H1 (cell line): ENCODE results near the gene ETV7. TPM values are rescaled to one million over a fixed set of nuclear protein-coding genes. Genes with fewer than 3 reads are reported as not detected.

Experiments used
- CTCF ChIA-PET: fragments of 300-600 bp; sonication (Branson Sonifier 250); formaldehyde crosslinking; loops from one replicate; lab custom pipeline; 2021; ENCODE audit not compliant: partially characterized antibody; lab: Charles Lee
- POLR2A ChIA-PET: fragments of 300-600 bp; sonication (Branson Sonifier 250); formaldehyde crosslinking; loops from one replicate; lab custom pipeline; 2021; ENCODE audit warnings: inconsistent platforms; ENCODE audit not compliant: partially characterized antibody; lab: Charles Lee
- DNase-seq, 2 experiments: peaks; one replicate each; pipeline versions ENCODE4 v3.0.0 to v3.0.0-alpha.2; 2010 to 2022; ENCODE audit warnings: low spot score in 2 of 2, low read depth in 1 of 2, mixed read lengths in 1 of 2
- FAIRE-seq: peaks from 2 replicates; lab custom pipeline; 2011; peaks lifted over from hg19 to GRCh38; lab: Jason Lieb, UNC
- H2AFZ ChIP-seq: 2 replicates; pipeline ENCODE4 v1.8.1; 2012; ENCODE audit warnings: low read length, inconsistent platforms
- H2AK5ac ChIP-seq: 2 replicates; pipeline ENCODE4 v1.6.1; 2013; ENCODE audit warnings: low read depth, low read length
- H2BK120ac ChIP-seq: replicated peaks from 2 replicates; pipeline ENCODE3; 2013; ENCODE audit warnings: low read depth, low read length, inconsistent platforms
- H2BK12ac ChIP-seq: 2 replicates; pipeline ENCODE4 v1.6.1; 2013; ENCODE audit warnings: low read depth, low read length
- H2BK15ac ChIP-seq: 2 replicates; pipeline ENCODE4 v1.6.1; 2013; ENCODE audit warnings: low read length
- H2BK20ac ChIP-seq: 2 replicates; pipeline ENCODE4 v1.6.1; 2013; ENCODE audit warnings: low read length
- H2BK5ac ChIP-seq: 2 replicates; pipeline ENCODE4 v1.6.1; 2013; ENCODE audit warnings: low read depth, low read length
- H3K14ac ChIP-seq: 2 replicates; pipeline ENCODE4 v1.6.1; 2013; ENCODE audit warnings: inconsistent platforms; ENCODE audit not compliant: insufficient read length
- H3K18ac ChIP-seq: 2 replicates; pipeline ENCODE4 v1.6.1; 2013; ENCODE audit warnings: low read length; ENCODE audit errors: extremely low read depth
- H3K23ac ChIP-seq: 2 replicates; pipeline ENCODE4 v1.6.1; 2013; ENCODE audit warnings: inconsistent platforms; ENCODE audit not compliant: insufficient read length
- H3K23me2 ChIP-seq: 2 replicates; pipeline ENCODE4 v1.6.1; 2013; ENCODE audit warnings: low read depth, low read length
- H3K27ac ChIP-seq: 2 replicates; pipeline ENCODE4 v1.6.1; 2011; ENCODE audit warnings: low read depth, low read length, inconsistent platforms
- H3K27me3 ChIP-seq, 4 experiments: replicated peaks in 1 of 4; 1 replicate in 1 of 4; 2 replicates in 3 of 4; pipeline versions ENCODE4 v1.6.1 to v1.8.1; 2011 to 2013; ENCODE audit warnings: low read length in 3 of 4, mild to moderate bottlenecking in 3 of 4, inconsistent platforms in 2 of 4, mixed read lengths in 2 of 4, moderate library complexity in 1 of 4; ENCODE audit not compliant: control insufficient read depth in 3 of 4, insufficient read depth in 3 of 4; ENCODE audit errors: extremely low read depth in 1 of 4
- H3K36me3 ChIP-seq, 4 experiments: 2 replicates each; pipeline versions ENCODE4 v1.6.1 to v1.8.1; 2011 to 2013; ENCODE audit warnings: mild to moderate bottlenecking in 4 of 4, low read length in 3 of 4, moderate library complexity in 2 of 4, control low read depth in 1 of 4, inconsistent platforms in 1 of 4; ENCODE audit not compliant: insufficient read depth in 4 of 4, control insufficient read depth in 2 of 4
- H3K4ac ChIP-seq: replicated peaks from 2 replicates; pipeline ENCODE3; 2013; ENCODE audit warnings: low read length, low read depth, mixed read lengths, inconsistent platforms; ENCODE audit not compliant: insufficient read length
- H3K4me1 ChIP-seq, 4 experiments: replicated peaks in 1 of 4; 1 replicate in 1 of 4; 2 replicates in 3 of 4; pipeline versions ENCODE4 v1.6.1 to v1.8.1; 2011 to 2013; ENCODE audit warnings: low read length in 3 of 4, inconsistent platforms in 2 of 4, mixed read lengths in 1 of 4; ENCODE audit not compliant: insufficient read depth in 4 of 4, control insufficient read depth in 3 of 4
- H3K4me2 ChIP-seq, 2 experiments: 2 replicates each; pipeline versions ENCODE4 v1.6.1 to v1.8.1; 2011 to 2013; ENCODE audit warnings: low read depth in 2 of 2, low read length in 2 of 2, control low read depth in 1 of 2, inconsistent platforms in 1 of 2, mild to moderate bottlenecking in 1 of 2; ENCODE audit not compliant: insufficient read depth in 1 of 2
- H3K4me3 ChIP-seq, 4 experiments: fragments of 200-600, 300-600 bp in 1 of 4; sonication (generic), shearing (Covaris generic), sonication (Bioruptor Twin) in 1 of 4; 2 replicates each; pipeline versions ENCODE4 v1.5.1 to v1.8.1; 2011 to 2016; ENCODE audit warnings: low read length in 4 of 4, low read depth in 3 of 4, control low read depth in 2 of 4, inconsistent platforms in 2 of 4, mild to moderate bottlenecking in 2 of 4, mixed read lengths in 1 of 4, moderate library complexity in 1 of 4; ENCODE audit not compliant: insufficient read depth in 2 of 4; ENCODE audit errors: extremely low read depth in 1 of 4
- H3K56ac ChIP-seq: replicated peaks from 2 replicates; pipeline ENCODE3; 2013; ENCODE audit warnings: low read depth, mild to moderate bottlenecking, mixed read lengths, low read length, inconsistent platforms; ENCODE audit not compliant: insufficient read length
- H3K79me1 ChIP-seq: 2 replicates; pipeline ENCODE4 v1.6.1; 2013; ENCODE audit warnings: low read depth, low read length, control low read depth
- H3K79me2 ChIP-seq, 2 experiments: 2 replicates each; pipeline versions ENCODE4 v1.6.1 to v1.8.1; 2012 to 2013; ENCODE audit warnings: low read length in 2 of 2, mild to moderate bottlenecking in 2 of 2, inconsistent platforms in 1 of 2; ENCODE audit not compliant: insufficient read depth in 2 of 2, control insufficient read depth in 1 of 2
- H3K9ac ChIP-seq, 4 experiments: replicated peaks in 1 of 4; 1 replicate in 1 of 4; 2 replicates in 3 of 4; pipeline versions ENCODE4 v1.6.1 to v1.8.1; 2011 to 2013; ENCODE audit warnings: low read depth in 3 of 4, low read length in 3 of 4, control low read depth in 2 of 4, mild to moderate bottlenecking in 2 of 4, moderate library complexity in 2 of 4, inconsistent platforms in 1 of 4; ENCODE audit errors: extremely low read depth in 1 of 4
- H3K9me3 ChIP-seq, 2 experiments: 2 replicates each; pipeline versions ENCODE4 v1.6.1 to v1.8.1; 2012 to 2013; ENCODE audit warnings: mild to moderate bottlenecking in 2 of 2, moderate library complexity in 2 of 2, control low read depth in 1 of 2, inconsistent platforms in 1 of 2, low read depth in 1 of 2, low read length in 1 of 2, mixed read lengths in 1 of 2; ENCODE audit not compliant: insufficient read depth in 2 of 2
- H4K20me1 ChIP-seq, 2 experiments: replicated peaks in 1 of 2; 2 replicates each; pipeline versions ENCODE3 to v1.8.1; 2011 to 2013; ENCODE audit warnings: inconsistent platforms in 2 of 2, low read length in 2 of 2, mild to moderate bottlenecking in 1 of 2; ENCODE audit not compliant: insufficient read depth in 2 of 2, control insufficient read depth in 1 of 2
- H4K5ac ChIP-seq: 2 replicates; pipeline ENCODE4 v1.6.1; 2013; ENCODE audit warnings: low read length, low read depth, mixed read lengths, inconsistent platforms; ENCODE audit not compliant: insufficient read length
- H4K8ac ChIP-seq: 2 replicates; pipeline ENCODE4 v1.8.0; 2013; ENCODE audit warnings: mild to moderate bottlenecking, moderate library complexity, low read length, inconsistent platforms; ENCODE audit not compliant: insufficient read depth; ENCODE audit errors: extremely low read depth
- H4K91ac ChIP-seq: replicated peaks from 2 replicates; pipeline ENCODE3; 2013; ENCODE audit warnings: low read length, mixed read lengths, inconsistent platforms; ENCODE audit not compliant: insufficient read length
- ASH2L ChIP-seq: fragments of 200-600, 300-600 bp; sonication (generic); IDR thresholded peaks from one replicate; pipeline ENCODE4 v1.7.1; 2017; ENCODE audit warnings: low read length
- BACH1 ChIP-seq: IDR thresholded peaks from 2 replicates; pipeline ENCODE4 v1.6.1; 2012; ENCODE audit warnings: low read length, improper control_type of control experiment
- EP300 ChIP-seq, 2 experiments: IDR thresholded peaks; 1 replicate in 1 of 2; 2 replicates in 1 of 2; pipeline ENCODE4 v1.6.1; 2011 to 2012; ENCODE audit warnings: low read depth in 2 of 2, low read length in 2 of 2, mild to moderate bottlenecking in 2 of 2, borderline replicate concordance in 1 of 2, inconsistent platforms in 1 of 2, moderate library complexity in 1 of 2
- FOSL1 ChIP-seq: IDR thresholded peaks from 2 replicates; pipeline ENCODE4 v1.6.1; 2011; ENCODE audit warnings: mild to moderate bottlenecking, low read depth, low read length, moderate library complexity; ENCODE audit not compliant: insufficient read depth
- GTF2F1 ChIP-seq: IDR thresholded peaks from 2 replicates; pipeline ENCODE4 v1.6.1; 2012; ENCODE audit warnings: low read depth, low read length, improper control_type of control experiment, borderline replicate concordance
- JUND ChIP-seq: IDR thresholded peaks from 2 replicates; pipeline ENCODE4 v1.6.1; 2011; ENCODE audit warnings: mild to moderate bottlenecking, improper control_type of control experiment, low read length
- KDM1A ChIP-seq: fragments of 200-600, 300-600 bp; sonication (generic); IDR thresholded peaks from 2 replicates; pipeline ENCODE4 v1.7.1; 2016; ENCODE audit warnings: mild to moderate bottlenecking, low read length, borderline replicate concordance
- KDM5A ChIP-seq: fragments of 200-600 bp; IDR thresholded peaks from 2 replicates; pipeline ENCODE4 v1.7.1; 2012; ENCODE audit warnings: mild to moderate bottlenecking, low read length, inconsistent platforms, mixed read lengths
- RBBP5 ChIP-seq: IDR thresholded peaks from 2 replicates; pipeline ENCODE4 v1.7.1; 2012; ENCODE audit warnings: low read depth, mild to moderate bottlenecking, inconsistent platforms, low read length, moderate library complexity, borderline replicate concordance
- SRF ChIP-seq: IDR thresholded peaks from 2 replicates; pipeline ENCODE4 v1.6.1; 2011; ENCODE audit warnings: mild to moderate bottlenecking, low read depth, low read length, moderate library complexity
- TCF12 ChIP-seq: IDR thresholded peaks from 2 replicates; pipeline ENCODE4 v1.6.1; 2011; ENCODE audit warnings: low read depth, mild to moderate bottlenecking, low read length
- YY1 ChIP-seq: IDR thresholded peaks from 2 replicates; pipeline ENCODE4 v1.6.1; 2011; ENCODE audit warnings: low read depth, mild to moderate bottlenecking, low read length
- WGBS, 2 experiments: shearing (Covaris generic) in 1 of 2; methylation state at CpG; one replicate each; pipeline versions ENCODE4 v1.1.6 to v1.1.7; 2013 to 2015; ENCODE audit warnings: low lambda C conversion rate in 2 of 2, mixed read lengths in 2 of 2, inconsistent platforms in 1 of 2, low coverage in 1 of 2, missing lambda C conversion rate in 1 of 2; ENCODE audit not compliant: insufficient replicate concordance in 2 of 2, insufficient coverage in 1 of 2, insufficient read length in 1 of 2; ENCODE audit errors: extremely low coverage in 1 of 2, missing lambda C conversion rate in 1 of 2; 5-methylcytosine and 5-hydroxymethylcytosine counted together
- polyA plus RNA-seq, 7 experiments: library from polyadenylated mRNA; depleted of rRNA in 3 of 7; stranded (reverse) in 5 of 7; unstranded in 2 of 7; fragments of >200 nt in 5 of 7; fragments of 200-250 nt in 2 of 7; gene quantifications; 1 replicate in 5 of 7; 2 replicates in 1 of 7; 4 replicates in 1 of 7; pipeline versions ENCODE4 v1.2.1 to v1.2.3, GENCODE V29; 2011 to 2013; ENCODE audit warnings: missing spikeins in 2 of 7, mixed read lengths in 2 of 7
- total RNA-seq: library from RNA; stranded (reverse); fragmentation: NEBNext Ultra II Directional; extraction: Animal tissue kit (Norgen Biotek cat#: 25700); gene quantifications from 2 replicates; pipeline ENCODE4 v1.2.1, GENCODE V29; 2021

Gene ETV7
- total and polyA plus RNA-seq, 2 of the 8 experiments (the other 6 are each of a cell fraction or from before 2014, with no cell fraction given), result 0.54 to 2.4 TPM

GRCh38 chr6:36423101-36423824 is 35.8 kb upstream of the ETV7 start:
- ChIA-PET POLR2A (interaction anchor here (0.5 to 1.3 kb wide), 7 partner anchors 20 to 683 kb away, joined by 3 to 4 read pairs (median 3); partner anchors contain the start of gene ETV7), CTCF (interaction anchor here (0.6 to 1.4 kb wide), 10 partner anchors 14 to 240 kb away, joined by 3 to 6 read pairs (median 3); no protein-coding TSS in a partner anchor)
- H3K36me3 ChIP-seq, result no peaks in the 10 kb centered on the region
- H3K4me1 ChIP-seq, result peaks cover 0 to 5% (median 3%) of the 10 kb centered on the region in 4 experiments; a peak in 4 of 7 replicates
- no peak overlapping the region for H3K14ac ChIP-seq
- DNase-seq (peak; percentile 91 to 97), FAIRE-seq (no peak)
- H2AFZ ChIP-seq, result peak overlapping the region; percentile 90
- peaks cover 3% of the 10 kb centered on the region; the same call in 1 of the 2 replicates for H3K23me2 ChIP-seq
- H3K27ac ChIP-seq, result no peak overlapping the region
- H3K4ac ChIP-seq, result peak overlapping the region; percentile 28
- H3K79me2 ChIP-seq, result no peaks in the 10 kb centered on the region
- H3K4me3 ChIP-seq, result peak overlapping the region; percentile 42 to 64 (median 56); a peak in 7 of 8 replicates
- H2BK15ac ChIP-seq, result no peak overlapping the region
- no peak overlapping the region for H2BK20ac ChIP-seq
- peak overlapping the region in 3 of 4 experiments; percentile 38 to 60 (median 60); a peak in 5 of 7 replicates for H3K9ac ChIP-seq
- H4K8ac ChIP-seq, result peak overlapping the region; percentile 82; the same call in 1 of the 2 replicates
- 0 out of 2 replicates have a peak overlapping the region, but pooled peaks have one; percentile 29 for H3K18ac ChIP-seq
- H2BK5ac ChIP-seq, result no peak overlapping the region
- no peaks in the 10 kb centered on the region for H3K27me3 ChIP-seq
- no peaks in the 10 kb centered on the region for H4K20me1 ChIP-seq
- peak overlapping the region; percentile 66 to 67 for H3K4me2 ChIP-seq
- H2AK5ac ChIP-seq, result no peak overlapping the region
- no peaks in the 10 kb centered on the region for H3K9me3 ChIP-seq
- peak overlapping the region; percentile 83 for H4K91ac ChIP-seq
- no peak overlapping the region for H3K23ac ChIP-seq
- WGBS, 2 experiments, result 2% methylated on average over 51 of the region's 51 CpGs; no CpG with 5 or more reads in 1 of the 2 experiments
- H2BK120ac ChIP-seq, result peak overlapping the region; percentile 78
- H3K56ac ChIP-seq, result peak overlapping the region; percentile 7
- H4K5ac ChIP-seq, result peak overlapping the region; percentile 69
- no peaks in the 10 kb centered on the region for H3K79me1 ChIP-seq
- H2BK12ac ChIP-seq, result no peak overlapping the region
- TF ChIP-seq KDM1A (no peak), FOSL1 (no peak), EP300 (IDR thresholded peaks at IDR 0.05; ENCODE audit: borderline replicate concordance in 1 of 2, low read depth in 2 of 2, low read length in 2 of 2) (peak in 1 of 2 experiments; percentile 19; a peak in 1 of 3 replicates), KDM5A (no peak), YY1 (0 out of 2 replicates have a peak, but pooled peaks have one; percentile 17), GTF2F1 (0 out of 2 replicates have a peak, but pooled peaks have one; percentile 32), JUND (0 out of 2 replicates have a peak, but pooled peaks have one; percentile 33), TCF12 (0 out of 2 replicates have a peak, but pooled peaks have one; percentile 28), ASH2L (peak; percentile 87), RBBP5 (no peak), SRF (no peak), BACH1 (peak; percentile 89)
